SIG-M5 (cell line): ENCODE measurements around the gene KRTAP5-11.
"Not testable (repeated sequence)": the region's sequence is repeated elsewhere in the genome, so short reads cannot be mapped to it uniquely, and the experiment has no call there.

ENCODE experiments used
- DNase-seq: peaks from one replicate; lab custom pipeline; 2025; lab: John Stamatoyannopoulos, UW

KRTAP5-11 gene

GRCh38 chr11:71555508-71555907, 27.2 kb downstream of the KRTAP5-11 start:
- DNase-seq: no peak

DNA sequence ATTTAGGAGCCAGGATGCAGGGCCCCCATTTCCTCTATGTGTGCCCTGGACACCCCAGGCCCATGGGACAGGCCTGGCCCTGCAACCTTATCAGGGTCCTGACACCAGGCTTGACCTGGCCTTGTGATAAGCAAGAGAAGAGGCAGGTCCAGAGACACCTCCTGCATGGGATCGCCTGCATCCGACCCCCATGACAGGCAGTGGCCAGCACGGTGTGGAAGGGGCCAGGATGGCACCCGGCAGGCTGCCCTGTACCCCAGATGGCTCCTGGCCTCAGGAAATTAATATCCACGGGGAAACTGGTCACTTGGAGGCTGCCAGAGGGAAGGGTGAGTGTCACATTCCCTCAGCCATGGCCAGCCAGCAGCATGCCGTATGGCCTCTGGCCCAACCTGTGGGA, 27.7 kb downstream of the KRTAP5-11 start:
- DNase-seq: no peak

DNA sequence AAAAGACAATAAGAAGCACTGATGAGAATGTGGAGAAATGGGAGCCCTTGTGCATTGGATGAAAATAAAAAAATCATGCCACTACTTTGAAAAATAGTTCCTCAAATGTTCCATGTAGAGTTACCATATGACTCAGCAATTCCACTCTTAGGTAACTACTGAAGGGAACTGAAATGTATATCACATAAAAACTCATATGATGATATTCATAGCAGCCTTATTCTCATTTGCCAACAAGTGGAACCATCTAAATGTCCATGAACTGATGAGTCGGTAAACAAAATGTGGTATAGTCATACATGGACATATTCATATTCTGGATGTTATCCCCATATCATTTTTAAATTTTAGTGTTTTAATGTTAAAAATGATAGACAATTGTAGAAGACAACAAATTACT, 31.0 kb downstream of the KRTAP5-11 start:
- DNase-seq: no peak

DNA sequence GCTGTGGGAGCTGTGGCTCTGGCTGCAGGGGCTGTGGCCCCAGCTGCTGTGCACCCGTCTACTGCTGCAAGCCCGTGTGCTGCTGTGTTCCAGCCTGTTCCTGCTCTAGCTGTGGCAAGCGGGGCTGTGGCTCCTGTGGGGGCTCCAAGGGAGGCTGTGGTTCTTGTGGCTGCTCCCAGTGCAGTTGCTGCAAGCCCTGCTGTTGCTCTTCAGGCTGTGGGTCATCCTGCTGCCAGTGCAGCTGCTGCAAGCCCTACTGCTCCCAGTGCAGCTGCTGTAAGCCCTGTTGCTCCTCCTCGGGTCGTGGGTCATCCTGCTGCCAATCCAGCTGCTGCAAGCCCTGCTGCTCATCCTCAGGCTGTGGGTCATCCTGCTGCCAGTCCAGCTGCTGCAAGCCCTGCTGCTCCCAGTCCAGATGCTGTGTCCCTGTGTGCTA, 33.9 kb downstream of the KRTAP5-11 start:
- DNase-seq: no peak

GRCh38 chr11:71548120-71548519, 34.6 kb downstream of the KRTAP5-11 start, which contains the start of gene KRTAP5-9:
Gene KRTAP5-9, plus strand, starts transcription at chr11:71548420. Its CDS starts 238 bp downstream, at chr11:71548658.
- no peak for DNase-seq

GRCh38 chr11:71545405-71545966, 37.2 kb downstream of the KRTAP5-11 start:
- no peak for DNase-seq

DNA sequence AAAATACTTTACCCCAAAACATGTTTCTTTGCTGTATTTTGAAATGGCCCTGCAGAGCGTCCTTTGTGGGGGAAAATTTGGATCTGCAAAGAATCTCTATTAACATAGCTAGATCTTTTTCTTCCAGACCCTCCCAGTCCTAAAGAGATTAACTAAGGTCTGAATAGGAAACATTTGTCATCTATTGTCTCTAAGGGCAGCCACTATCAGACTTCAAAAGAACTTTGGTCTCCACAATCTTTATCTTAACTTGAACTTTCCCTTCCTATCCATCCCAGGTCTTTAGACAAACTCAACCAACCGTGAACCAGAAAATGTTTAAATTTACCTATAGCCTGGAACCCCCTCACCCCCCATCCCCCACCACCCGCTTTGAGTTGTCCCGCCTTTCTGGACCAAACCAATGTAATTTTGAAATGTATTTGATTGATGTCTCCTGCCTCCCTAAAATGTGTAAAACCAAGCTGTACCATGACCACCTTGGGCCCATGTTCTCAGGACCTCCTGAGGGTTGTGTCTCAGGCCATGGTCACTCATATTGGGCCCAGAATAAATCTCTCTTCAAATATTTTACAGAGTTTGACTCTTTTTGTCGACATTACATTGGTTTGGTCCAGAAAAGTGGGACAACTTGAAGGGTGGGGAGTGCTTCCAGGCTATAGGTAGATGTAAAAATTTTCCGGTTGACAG, 38.0 kb downstream of the KRTAP5-11 start:
- DNase-seq: no peak

GRCh38 chr11:71543866-71544265, 38.8 kb downstream of the KRTAP5-11 start:
- DNase-seq: no peak

- DNase-seq: no peak
Observed at GRCh38 chr11:71542879-71543777, 39.5 kb downstream of the KRTAP5-11 start.

GRCh38 chr11:71542382-71542781, 40.3 kb downstream of the KRTAP5-11 start:
- DNase-seq: no peak

DNA sequence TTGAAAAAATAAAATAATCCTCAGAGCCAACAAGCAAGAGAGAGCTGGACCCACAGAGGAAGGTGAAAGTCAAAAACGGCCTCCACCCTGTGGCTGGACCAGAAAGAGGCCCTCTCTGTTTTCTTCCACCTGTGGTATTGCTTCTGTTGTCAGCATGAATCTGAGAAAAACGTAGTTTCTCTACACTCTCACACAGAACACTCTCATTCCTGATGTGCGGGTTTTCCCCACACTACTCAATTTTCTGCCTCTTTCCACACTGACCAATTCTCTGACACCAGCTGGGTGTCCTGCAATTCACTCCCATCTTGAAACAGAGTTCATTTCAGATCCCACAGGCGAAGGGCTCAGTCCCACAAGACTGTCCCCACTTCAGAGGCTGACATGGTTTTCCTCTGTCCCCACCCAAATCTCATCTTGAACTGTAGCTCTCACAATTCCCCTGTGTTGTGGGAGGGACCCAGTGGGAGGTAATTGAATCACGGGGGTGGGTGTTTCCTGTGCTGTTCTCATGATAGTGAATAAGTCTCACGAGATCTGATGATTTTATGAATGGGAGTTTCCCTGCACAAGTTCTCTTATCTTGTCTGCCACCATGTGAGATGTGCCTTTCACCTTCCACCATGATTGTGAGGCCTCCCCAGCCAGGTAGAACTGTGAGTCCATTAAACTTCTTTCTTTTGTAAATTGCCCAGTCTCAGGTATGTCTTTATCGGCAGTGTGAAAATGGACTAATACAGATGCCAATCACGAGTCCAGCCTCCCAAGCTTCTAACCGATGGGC, 42.0 kb downstream of the KRTAP5-11 start:
- not testable (repeated sequence) for DNase-seq

DNA sequence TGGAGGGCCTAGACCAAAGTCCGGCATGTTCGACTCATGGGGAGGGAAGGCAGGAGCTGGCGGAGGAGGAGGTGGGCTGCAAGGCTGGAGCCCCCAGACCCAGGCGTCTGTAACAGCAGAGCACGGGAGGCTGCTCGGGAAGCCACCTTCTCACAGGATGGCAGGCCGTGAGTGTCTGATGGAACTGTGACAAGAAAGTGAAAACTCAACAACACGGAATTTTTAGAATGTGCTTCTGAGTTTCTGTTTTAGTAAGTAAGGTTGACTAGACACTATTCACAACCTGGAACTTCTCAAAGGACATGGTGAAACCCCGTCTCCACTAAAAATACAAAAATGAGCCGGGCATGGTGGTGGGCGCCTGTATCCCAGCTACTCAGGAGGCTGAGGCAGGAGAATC, 42.7 kb downstream of the KRTAP5-11 start:
- DNase-seq: not testable (repeated sequence)

- no peak for DNase-seq
Observed at GRCh38 chr11:71539017-71539416, 43.7 kb downstream of the KRTAP5-11 start.

DNA sequence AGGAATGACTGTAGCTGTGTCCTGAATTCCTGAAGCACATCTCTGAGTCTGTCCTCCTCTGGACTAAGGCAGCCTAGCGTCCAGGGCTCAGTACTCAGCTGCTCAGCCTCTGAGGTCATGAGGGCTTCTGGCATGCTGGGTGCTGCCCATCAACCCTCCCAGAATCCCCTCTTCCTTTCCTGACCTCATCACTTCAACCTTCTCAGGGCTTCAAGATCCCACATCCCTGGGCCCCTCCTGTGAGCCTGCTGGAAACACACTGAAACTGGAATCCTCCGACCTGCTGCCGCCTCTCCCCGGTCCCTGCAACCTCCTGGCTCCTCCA, 44.0 kb downstream of the KRTAP5-11 start:
- no peak for DNase-seq

DNA sequence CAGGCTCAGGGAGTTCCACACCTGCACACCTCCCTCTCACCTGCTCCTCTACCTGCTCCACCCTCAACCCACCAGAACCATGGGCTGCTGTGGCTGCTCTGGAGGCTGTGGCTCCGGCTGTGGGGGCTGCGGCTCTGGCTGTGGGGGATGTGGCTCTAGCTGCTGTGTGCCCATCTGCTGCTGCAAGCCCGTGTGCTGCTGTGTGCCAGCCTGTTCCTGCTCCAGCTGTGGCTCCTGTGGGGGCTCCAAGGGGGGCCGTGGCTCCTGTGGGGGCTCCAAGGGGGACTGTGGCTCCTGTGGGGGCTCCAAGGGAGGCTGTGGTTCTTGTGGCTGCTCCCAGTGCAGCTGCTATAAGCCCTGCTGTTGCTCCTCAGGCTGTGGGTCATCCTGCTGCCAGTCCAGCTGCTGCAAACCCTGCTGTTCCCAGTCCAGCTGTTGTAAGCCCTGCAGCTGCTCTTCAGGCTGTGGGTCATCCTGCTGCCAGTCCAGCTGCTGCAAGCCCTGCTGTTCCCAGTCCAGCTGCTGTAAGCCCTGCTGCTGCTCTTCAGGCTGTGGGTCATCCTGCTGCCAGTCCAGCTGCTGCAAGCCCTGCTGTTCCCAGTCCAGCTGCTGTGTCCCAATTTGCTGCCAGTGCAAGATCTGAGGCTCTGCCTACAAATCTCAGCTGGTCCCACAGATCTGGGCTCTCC, 44.6 kb downstream of the KRTAP5-11 start, which contains the start of gene KRTAP5-8:
TSS of gene KRTAP5-8 (plus strand) at position 49 of the 689 bp plus-strand sequence. CDS start at position 80, 31 bp downstream.
- DNase-seq: not testable (repeated sequence)

DNA sequence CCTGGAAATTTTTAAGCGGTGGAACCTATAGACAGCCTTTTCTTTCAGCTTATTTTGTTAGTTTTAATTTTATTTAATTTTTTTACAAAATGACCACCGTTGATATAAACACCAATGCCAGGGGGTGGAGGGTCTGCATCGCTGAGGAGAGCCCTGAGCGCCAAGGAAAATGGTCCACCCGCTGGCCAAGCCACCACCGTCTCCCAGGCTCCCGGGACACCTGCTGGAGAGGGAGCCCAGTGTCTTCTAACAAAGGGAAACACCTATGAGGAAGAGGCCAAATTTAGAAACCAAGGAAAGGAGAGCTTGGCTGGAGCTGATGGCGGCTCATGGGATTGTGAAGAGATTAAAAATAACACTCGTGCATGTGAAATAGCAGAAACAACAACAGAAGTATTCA, 45.1 kb downstream of the KRTAP5-11 start:
- DNase-seq: no peak

DNA sequence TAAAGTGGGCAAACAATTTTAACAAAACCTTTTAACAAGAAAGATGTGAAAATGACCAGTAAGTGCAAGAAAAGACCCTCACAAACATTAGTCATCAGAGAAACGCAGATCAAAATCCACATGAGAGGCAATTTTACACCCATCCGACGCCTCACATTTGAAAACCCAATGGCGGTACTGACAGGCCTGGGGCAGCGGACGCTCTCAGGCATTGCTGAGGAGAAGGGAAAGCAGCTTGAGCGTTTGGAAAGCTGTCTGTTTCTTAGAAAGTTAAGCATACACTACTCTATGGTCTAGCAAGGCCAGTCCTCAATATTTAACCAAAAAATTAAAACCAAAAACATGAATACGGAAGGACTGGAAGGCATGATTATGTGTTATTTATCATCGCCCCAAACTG, 46.9 kb downstream of the KRTAP5-11 start:
- no peak for DNase-seq

GRCh38 chr11:71534711-71535608, 47.7 kb downstream of the KRTAP5-11 start:
- DNase-seq: not testable (repeated sequence)

- no peak for DNase-seq
Observed at GRCh38 chr11:71532036-71532610, 50.6 kb downstream of the KRTAP5-11 start.
